ENCODE results near the gene MTUS2. TPM values are rescaled to one million over a fixed set of nuclear protein-coding genes. Genes with fewer than 3 reads are reported as not detected.

MTUS2 gene
- total and polyA plus RNA-seq, 10 of the 15 experiments (the other 5 are each of a cell fraction or from before 2014, with no cell fraction given), result under 0.01 to 0.05 (median 0.02) TPM; not detected in 6

DNA sequence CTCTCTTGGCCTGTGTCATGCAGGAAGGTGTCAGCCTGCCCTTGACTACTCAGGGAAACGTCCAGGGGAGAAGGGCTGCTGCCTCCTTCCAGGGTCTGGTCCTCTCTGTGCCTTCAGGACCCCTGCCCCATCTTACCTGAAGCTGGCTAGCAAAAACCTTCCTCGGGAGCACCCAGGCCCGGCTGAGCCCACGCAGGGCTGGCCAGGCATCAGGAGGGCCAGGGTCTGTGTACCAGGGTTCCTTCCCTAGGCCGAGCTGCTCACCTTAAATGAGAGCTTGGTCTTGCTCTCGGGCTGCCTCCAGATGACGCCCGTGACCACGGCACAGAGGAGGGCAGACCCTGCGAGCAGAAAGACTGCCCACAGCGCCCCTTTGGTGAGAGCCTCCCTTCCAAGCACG, 696.7 kb downstream of the MTUS2 start:
- POLR2A ChIA-PET, result no interaction called here
- CTCF ChIA-PET, result no interaction called here
- intact Hi-C loops (cut with micrococcal nuclease; ENCODE audit: unreplicated experiment), result no loop called here

GRCh38 chr13:29519921-29520320, 699.8 kb downstream of the MTUS2 start:
- no peak overlapping the region for H3K4me3 ChIP-seq
- in situ Hi-C loops (cut with MboI), result no loop called here
- TF ChIP-seq CTCF (IDR thresholded peaks at IDR 0.05 in 2 of 3, conservative IDR thresholded peaks at IDR 0.05 in 1 of 3; ENCODE audit: control insufficient read depth in 2 of 3, extremely low read depth in 1 of 3, insufficient read depth in 1 of 3, low read depth in 3 of 3, low read length in 3 of 3) (no peak), FOXK2 (IDR thresholded peaks at IDR 0.05) (no peak), ETV6 (conservative IDR thresholded peaks at IDR 0.05 in 1 of 2, IDR thresholded peaks at IDR 0.05 in 1 of 2; ENCODE audit: borderline replicate concordance in 1 of 2, low read depth in 1 of 2) (no peak), MTA3 (IDR thresholded peaks at IDR 0.05; ENCODE audit: borderline replicate concordance, low read length) (no peak), ZNF24 (IDR thresholded peaks at IDR 0.05) (no peak), EGR1 (IDR thresholded peaks at IDR 0.05; ENCODE audit: borderline replicate concordance in 1 of 2, low read depth in 2 of 2, low read length in 2 of 2) (no peak), POU2F2 (IDR thresholded peaks at IDR 0.05; ENCODE audit: borderline replicate concordance, low read depth, low read length) (no peak), ZNF687 (IDR thresholded peaks at IDR 0.05) (no peak), YY1 (IDR thresholded peaks at IDR 0.05; ENCODE audit: low read depth, low read length) (no peak)
- TF ChIP-seq, protein P1, sequence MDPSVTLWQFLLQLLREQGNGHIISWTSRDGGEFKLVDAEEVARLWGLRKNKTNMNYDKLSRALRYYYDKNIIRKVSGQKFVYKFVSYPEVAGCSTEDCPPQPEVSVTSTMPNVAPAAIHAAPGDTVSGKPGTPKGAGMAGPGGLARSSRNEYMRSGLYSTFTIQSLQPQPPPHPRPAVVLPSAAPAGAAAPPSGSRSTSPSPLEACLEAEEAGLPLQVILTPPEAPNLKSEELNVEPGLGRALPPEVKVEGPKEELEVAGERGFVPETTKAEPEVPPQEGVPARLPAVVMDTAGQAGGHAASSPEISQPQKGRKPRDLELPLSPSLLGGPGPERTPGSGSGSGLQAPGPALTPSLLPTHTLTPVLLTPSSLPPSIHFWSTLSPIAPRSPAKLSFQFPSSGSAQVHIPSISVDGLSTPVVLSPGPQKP (IDR thresholded peaks at IDR 0.05; ENCODE audit: low read depth, low read length), result no peak

More for the DNA sequence above, 696.7 kb downstream of the MTUS2 start:
- SMC1A ChIA-PET (ENCODE audit: uncharacterized antibody, unreplicated experiment), result no interaction called here
- Histone ChIP-seq H3K9me3 (replicated peaks; ENCODE audit: control insufficient read depth, insufficient read depth, low read length) (no peaks in the 10 kb centered on the region), H3K4me2 (ENCODE audit: control insufficient read depth, insufficient read depth) (no peak overlapping the region), H3K79me2 (ENCODE audit: control insufficient read depth, insufficient read depth, low read length) (no peaks in the 10 kb centered on the region), H3K27ac (ENCODE audit: control insufficient read depth, insufficient read depth) (no peak overlapping the region), H2AFZ (ENCODE audit: control insufficient read depth, low read depth, low read length) (no peak overlapping the region), H4K20me1 (ENCODE audit: control insufficient read depth, insufficient read depth) (no peaks in the 10 kb centered on the region), H3K9ac (ENCODE audit: control insufficient read depth, insufficient read depth, low read length) (no peak overlapping the region), H3K4me3 (no peak overlapping the region), H3K27me3 (replicated peaks in 1 of 2; ENCODE audit: control insufficient read depth in 2 of 2, insufficient read depth in 2 of 2, low read length in 1 of 2) (no peaks in the 10 kb centered on the region), H3K4me1 (ENCODE audit: control insufficient read depth, insufficient read depth, low read length) (no peaks in the 10 kb centered on the region), H3K36me3 (ENCODE audit: control insufficient read depth in 2 of 2, insufficient read depth in 2 of 2, low read length in 1 of 2) (peaks cover 44 to 47% of the 10 kb centered on the region in 2 experiments)
- ATAC-seq (no peak), FAIRE-seq (no peak), DNase-seq (ENCODE audit: low read depth, low spot score) (no peak)
- no TSS peak for BruUV-seq (replicated peaks)
- RAD21 ChIA-PET (ENCODE audit: unreplicated experiment), result no interaction called here
- 94% methylated on average over 12 of the region's 12 CpGs for WGBS (ENCODE audit: insufficient coverage, insufficient replicate concordance, low lambda C conversion rate, missing lambda C conversion rate)
- in situ Hi-C loops (cut with MboI), result no loop called here
- no peak for TF ChIP-seq MTA2 (IDR thresholded peaks at IDR 0.05; ENCODE audit: low read depth)

More at GRCh38 chr13:29519921-29520320, 699.8 kb downstream of the MTUS2 start:
- no peak overlapping the region for H3K4me2 ChIP-seq (ENCODE audit: control insufficient read depth, insufficient read depth)
- H3K4me1 ChIP-seq (ENCODE audit: control insufficient read depth, insufficient read depth, low read length), result no peaks in the 10 kb centered on the region
- intact Hi-C loops (cut with micrococcal nuclease; ENCODE audit: unreplicated experiment), result no loop called here
- H3K27me3 ChIP-seq (replicated peaks in 1 of 2; ENCODE audit: control insufficient read depth in 2 of 2, insufficient read depth in 2 of 2, low read length in 1 of 2), result no peaks in the 10 kb centered on the region
- ChIA-PET POLR2A (no interaction called here), SMC1A (ENCODE audit: uncharacterized antibody, unreplicated experiment) (no interaction called here), CTCF (no interaction called here), RAD21 (ENCODE audit: unreplicated experiment) (no interaction called here)
- peaks cover 47 to 51% of the 10 kb centered on the region in 2 experiments for H3K36me3 ChIP-seq (ENCODE audit: control insufficient read depth in 2 of 2, insufficient read depth in 2 of 2, low read length in 1 of 2)
- no peak overlapping the region for H3K27ac ChIP-seq (ENCODE audit: control insufficient read depth, insufficient read depth)
- WGBS (ENCODE audit: insufficient coverage, insufficient replicate concordance, low lambda C conversion rate, missing lambda C conversion rate), result 92% methylated on average over 3 of the region's 3 CpGs
- no peak overlapping the region for H3K9ac ChIP-seq (ENCODE audit: control insufficient read depth, insufficient read depth, low read length)
- ATAC-seq, result no peak
- no peak for DNase-seq (ENCODE audit: low read depth, low spot score)
- H4K20me1 ChIP-seq (ENCODE audit: control insufficient read depth, insufficient read depth), result no peaks in the 10 kb centered on the region
- no peak for FAIRE-seq
- no peak overlapping the region for H2AFZ ChIP-seq (ENCODE audit: control insufficient read depth, low read depth, low read length)
- no peaks in the 10 kb centered on the region for H3K9me3 ChIP-seq (replicated peaks; ENCODE audit: control insufficient read depth, insufficient read depth, low read length)
- BruUV-seq (replicated peaks), result no TSS peak
- no peaks in the 10 kb centered on the region for H3K79me2 ChIP-seq (ENCODE audit: control insufficient read depth, insufficient read depth, low read length)
